Panc1 (cell line): Measurements from ENCODE around the gene TBATA. TPM values are rescaled to one million over a fixed set of nuclear protein-coding genes. Genes with fewer than 3 reads are reported as not detected.

Source experiments
- ATAC-seq: fragments of 200-7000 bp; cut with Tn5 transposase; 2 replicates; pipeline ENCODE4 v1.9.1; 2020; ENCODE audit warnings: mild to moderate bottlenecking, moderate library complexity
- BruUV-seq: library from RNA; stranded (reverse); fragments of 400-500 nt; replicated peaks from 2 replicates; lab custom pipeline; 2021; lab: Mats Ljungman, UMichigan
- CTCF ChIA-PET: fragments of 300-600 bp; sonication (Branson Sonifier 250); formaldehyde crosslinking; loops from one replicate; lab custom pipeline; 2022; ENCODE audit warnings: antibody characterized with exemption; lab: Charles Lee
- POLR2A ChIA-PET: fragments of 300-600 bp; sonication (Branson Sonifier 250); formaldehyde crosslinking; loops from one replicate; lab custom pipeline; 2022; ENCODE audit warnings: antibody characterized with exemption; lab: Charles Lee
- DNase-seq: peaks from one replicate; pipeline ENCODE4 v3.0.0-alpha.2; 2010; ENCODE audit warnings: low read depth, low spot score
- H3K27ac ChIP-seq: 2 replicates; pipeline ENCODE4 v1.5.1; 2011; ENCODE audit warnings: mild to moderate bottlenecking, low read length, inconsistent platforms
- H3K27me3 ChIP-seq: fragments of 200-500 bp; sonication (Bioruptor generic); 2 replicates; pipeline ENCODE4 v1.6.0; 2014; ENCODE audit warnings: low read length, inconsistent platforms; ENCODE audit not compliant: control insufficient read depth, insufficient read depth
- H3K36me3 ChIP-seq: fragments of 200-500 bp; sonication (Bioruptor generic); 2 replicates; pipeline ENCODE4 v1.5.1; 2014; ENCODE audit warnings: inconsistent platforms, mild to moderate bottlenecking, low read length, moderate library complexity; ENCODE audit not compliant: control insufficient read depth, insufficient read depth
- H3K4me1 ChIP-seq: 2 replicates; pipeline ENCODE4 v1.5.1; 2011; ENCODE audit warnings: inconsistent platforms, mild to moderate bottlenecking, low read length, moderate library complexity; ENCODE audit not compliant: control insufficient read depth, insufficient read depth
- H3K4me3 ChIP-seq, 2 experiments: 2 replicates each; pipeline ENCODE4 v1.5.1; 2011 to 2012; ENCODE audit warnings: low read depth in 2 of 2, low read length in 2 of 2, mild to moderate bottlenecking in 2 of 2, inconsistent platforms in 1 of 2, moderate library complexity in 1 of 2
- H3K9me3 ChIP-seq: fragments of 200-500 bp; sonication (Bioruptor generic); 2 replicates; pipeline ENCODE4 v1.5.1; 2014; ENCODE audit warnings: low read depth, mild to moderate bottlenecking, inconsistent platforms, low read length, moderate library complexity; ENCODE audit not compliant: control insufficient read depth, insufficient read depth
- POLR2AphosphoS5 ChIP-seq: IDR thresholded peaks from 2 replicates; pipeline ENCODE4 v1.6.1; 2012; ENCODE audit warnings: mild to moderate bottlenecking, low read depth, low read length, moderate library complexity
- SIN3A ChIP-seq: IDR thresholded peaks from 2 replicates; pipeline ENCODE4 v1.6.1; 2012; ENCODE audit warnings: low read depth, mild to moderate bottlenecking, low read length, moderate library complexity, borderline replicate concordance; ENCODE audit not compliant: insufficient read depth
- TCF7L2 ChIP-seq: IDR thresholded peaks from 2 replicates; pipeline ENCODE4 v1.6.1; 2011; ENCODE audit warnings: mild to moderate bottlenecking, low read depth, low read length, inconsistent platforms
- in situ Hi-C: cut with HindIII; loops from 2 replicates; pipeline ENCODE4 v1.10.0; 2016; ENCODE audit warnings: low sequenced_read_pairs, low pct_unique_long_range_greater_than_20kb
- intact Hi-C: fragments of 100-400 bp; cut with micrococcal nuclease; formaldehyde crosslinking; loops from one replicate; pipeline ENCODE4 v1.10.0; 2022; ENCODE audit not compliant: unreplicated experiment
- total RNA-seq: library from RNA; stranded (reverse); gene quantifications from one replicate; pipeline ENCODE4 v1.2.1, GENCODE V29; 2021; ENCODE audit not compliant: unreplicated experiment
- TF ChIP-seq, protein P1 (sequence below): fragments of 450-650 bp; IDR thresholded peaks from 2 replicates; pipeline ENCODE4 v1.5.1; 2017; ENCODE audit warnings: mild to moderate bottlenecking
- TF ChIP-seq, protein P2 (sequence below), 2 experiments: IDR thresholded peaks; 2 replicates each; pipeline ENCODE4 v1.6.1; 2011 to 2012; ENCODE audit warnings: low read depth in 2 of 2, control low read depth in 1 of 2, low read length in 1 of 2, mild to moderate bottlenecking in 1 of 2, moderate library complexity in 1 of 2; ENCODE audit not compliant: insufficient read depth in 1 of 2

The TBATA gene
- total RNA-seq, 1 experiment from 2014 or later: not detected

DNA sequence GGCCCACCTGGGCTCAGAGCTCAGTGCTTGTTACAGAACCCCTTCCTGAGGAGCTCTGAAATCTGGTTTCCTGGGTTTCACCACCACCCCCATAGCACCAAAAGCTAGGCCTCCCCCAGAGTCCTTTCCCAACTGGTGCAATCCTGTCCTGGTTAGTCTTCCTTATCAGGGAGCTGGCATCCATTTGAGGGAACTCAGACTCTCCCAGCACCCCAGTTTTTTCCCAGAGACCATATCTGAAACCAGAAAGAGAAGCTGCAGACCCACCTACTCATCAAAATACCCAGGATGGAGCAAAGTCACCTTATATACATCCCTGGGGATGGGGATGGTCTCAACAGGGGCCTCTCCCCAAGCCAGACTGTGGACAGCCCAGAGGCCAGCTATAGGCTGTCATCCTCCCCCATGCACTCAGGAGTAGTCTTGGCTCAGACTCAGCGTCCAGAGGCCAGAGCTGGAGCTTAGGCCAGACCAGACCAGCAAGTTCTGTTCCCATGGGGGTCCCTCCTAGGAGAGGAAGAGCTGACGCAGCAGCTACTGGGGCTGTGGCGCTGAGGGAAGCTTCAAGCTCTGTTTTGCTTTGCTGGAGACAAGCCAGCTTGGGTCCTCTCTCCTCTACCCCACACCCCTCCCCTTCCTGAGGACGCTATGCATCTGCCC is 3.0 kb downstream of the TBATA start:
- no peaks in the 10 kb centered on the region for H3K36me3 ChIP-seq
- no TSS peak for BruUV-seq
- CTCF ChIA-PET: no interaction called here
- no peak overlapping the region for H3K4me3 ChIP-seq
- no peaks in the 10 kb centered on the region for H3K4me1 ChIP-seq
- H3K27ac ChIP-seq: no peak overlapping the region
- no peaks in the 10 kb centered on the region for H3K9me3 ChIP-seq
- DNase-seq (no peak), ATAC-seq (no peak)
- in situ Hi-C loops (no loop called here), intact Hi-C loops (no loop called here)
- H3K27me3 ChIP-seq: peaks cover 16% of the 10 kb centered on the region; the same call in 1 of the 2 replicates
- POLR2A ChIA-PET: no interaction called here
- no peak for TF ChIP-seq SIN3A
- TF ChIP-seq, protein P1, sequence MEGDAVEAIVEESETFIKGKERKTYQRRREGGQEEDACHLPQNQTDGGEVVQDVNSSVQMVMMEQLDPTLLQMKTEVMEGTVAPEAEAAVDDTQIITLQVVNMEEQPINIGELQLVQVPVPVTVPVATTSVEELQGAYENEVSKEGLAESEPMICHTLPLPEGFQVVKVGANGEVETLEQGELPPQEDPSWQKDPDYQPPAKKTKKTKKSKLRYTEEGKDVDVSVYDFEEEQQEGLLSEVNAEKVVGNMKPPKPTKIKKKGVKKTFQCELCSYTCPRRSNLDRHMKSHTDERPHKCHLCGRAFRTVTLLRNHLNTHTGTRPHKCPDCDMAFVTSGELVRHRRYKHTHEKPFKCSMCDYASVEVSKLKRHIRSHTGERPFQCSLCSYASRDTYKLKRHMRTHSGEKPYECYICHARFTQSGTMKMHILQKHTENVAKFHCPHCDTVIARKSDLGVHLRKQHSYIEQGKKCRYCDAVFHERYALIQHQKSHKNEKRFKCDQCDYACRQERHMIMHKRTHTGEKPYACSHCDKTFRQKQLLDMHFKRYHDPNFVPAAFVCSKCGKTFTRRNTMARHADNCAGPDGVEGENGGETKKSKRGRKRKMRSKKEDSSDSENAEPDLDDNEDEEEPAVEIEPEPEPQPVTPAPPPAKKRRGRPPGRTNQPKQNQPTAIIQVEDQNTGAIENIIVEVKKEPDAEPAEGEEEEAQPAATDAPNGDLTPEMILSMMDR: no peak
- TF ChIP-seq, protein P2, sequence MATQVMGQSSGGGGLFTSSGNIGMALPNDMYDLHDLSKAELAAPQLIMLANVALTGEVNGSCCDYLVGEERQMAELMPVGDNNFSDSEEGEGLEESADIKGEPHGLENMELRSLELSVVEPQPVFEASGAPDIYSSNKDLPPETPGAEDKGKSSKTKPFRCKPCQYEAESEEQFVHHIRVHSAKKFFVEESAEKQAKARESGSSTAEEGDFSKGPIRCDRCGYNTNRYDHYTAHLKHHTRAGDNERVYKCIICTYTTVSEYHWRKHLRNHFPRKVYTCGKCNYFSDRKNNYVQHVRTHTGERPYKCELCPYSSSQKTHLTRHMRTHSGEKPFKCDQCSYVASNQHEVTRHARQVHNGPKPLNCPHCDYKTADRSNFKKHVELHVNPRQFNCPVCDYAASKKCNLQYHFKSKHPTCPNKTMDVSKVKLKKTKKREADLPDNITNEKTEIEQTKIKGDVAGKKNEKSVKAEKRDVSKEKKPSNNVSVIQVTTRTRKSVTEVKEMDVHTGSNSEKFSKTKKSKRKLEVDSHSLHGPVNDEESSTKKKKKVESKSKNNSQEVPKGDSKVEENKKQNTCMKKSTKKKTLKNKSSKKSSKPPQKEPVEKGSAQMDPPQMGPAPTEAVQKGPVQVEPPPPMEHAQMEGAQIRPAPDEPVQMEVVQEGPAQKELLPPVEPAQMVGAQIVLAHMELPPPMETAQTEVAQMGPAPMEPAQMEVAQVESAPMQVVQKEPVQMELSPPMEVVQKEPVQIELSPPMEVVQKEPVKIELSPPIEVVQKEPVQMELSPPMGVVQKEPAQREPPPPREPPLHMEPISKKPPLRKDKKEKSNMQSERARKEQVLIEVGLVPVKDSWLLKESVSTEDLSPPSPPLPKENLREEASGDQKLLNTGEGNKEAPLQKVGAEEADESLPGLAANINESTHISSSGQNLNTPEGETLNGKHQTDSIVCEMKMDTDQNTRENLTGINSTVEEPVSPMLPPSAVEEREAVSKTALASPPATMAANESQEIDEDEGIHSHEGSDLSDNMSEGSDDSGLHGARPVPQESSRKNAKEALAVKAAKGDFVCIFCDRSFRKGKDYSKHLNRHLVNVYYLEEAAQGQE (IDR thresholded peaks at IDR 0.05; ENCODE audit: insufficient read depth in 1 of 2, low read depth in 2 of 2, low read length in 1 of 2): no peak
- no peak for TF ChIP-seq TCF7L2
- no peak for TF ChIP-seq POLR2AphosphoS5

DNA sequence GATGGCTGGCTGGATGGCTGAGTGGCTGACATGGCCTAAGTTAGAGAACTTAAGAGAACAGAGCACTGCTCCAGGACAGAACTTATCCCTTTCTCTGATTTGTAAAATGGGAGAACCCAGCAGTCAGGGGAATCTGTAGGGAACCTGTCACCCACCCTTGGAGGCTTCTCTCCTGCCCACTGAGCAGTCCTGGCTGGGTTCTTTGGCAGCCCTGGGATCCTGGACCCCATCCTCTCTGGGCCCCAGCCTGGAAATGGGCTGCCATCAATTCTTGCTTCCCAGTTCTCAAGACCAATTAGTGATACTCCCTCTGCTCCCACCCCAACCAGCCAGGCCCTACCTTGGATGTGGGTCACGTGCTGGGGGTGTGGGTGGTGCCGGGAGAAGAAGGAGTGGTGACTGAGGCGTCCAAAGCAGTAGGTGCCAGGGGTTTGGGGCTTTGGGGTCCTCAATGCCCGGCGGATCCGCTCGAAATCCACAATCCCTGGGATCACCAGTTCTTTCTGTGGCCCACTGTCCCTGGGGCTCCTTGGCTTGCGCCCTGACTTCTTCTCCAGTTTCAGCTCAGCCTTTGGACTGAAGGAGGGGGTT is 3.6 kb downstream of the TBATA start:
- POLR2A ChIA-PET: no interaction called here
- in situ Hi-C loops (no loop called here), intact Hi-C loops (no loop called here)
- H3K36me3 ChIP-seq: no peaks in the 10 kb centered on the region
- no peaks in the 10 kb centered on the region for H3K4me1 ChIP-seq
- BruUV-seq: no TSS peak
- CTCF ChIA-PET: no interaction called here
- no peaks in the 10 kb centered on the region for H3K9me3 ChIP-seq
- ATAC-seq: no peak
- no peak for TF ChIP-seq SIN3A
- no peak for TF ChIP-seq TCF7L2
- TF ChIP-seq POLR2AphosphoS5: no peak
- TF ChIP-seq, protein P2 (IDR thresholded peaks at IDR 0.05; ENCODE audit: insufficient read depth in 1 of 2, low read depth in 2 of 2, low read length in 1 of 2): no peak
- TF ChIP-seq, protein P1: no peak
- H3K27ac ChIP-seq: no peak overlapping the region
- H3K4me3 ChIP-seq: no peak overlapping the region
- peaks cover 16% of the 10 kb centered on the region; the same call in 1 of the 2 replicates for H3K27me3 ChIP-seq
- DNase-seq: no peak
